HG02678 (cell line): ENCODE measurements around the gene PRR30.

Experiments
- ATAC-seq: cut with Tn5 transposase; IDR thresholded peaks from one replicate; pipeline ENCODE4 v1.9.1; 2021; ENCODE audit warnings: mild to moderate bottlenecking, moderate library complexity; ENCODE audit not compliant: unreplicated experiment

The PRR30 gene

GRCh38 chr2:27155069-27155520 is 15.9 kb upstream of the PRR30 start:
- ATAC-seq, result no peak

GRCh38 chr2:27154488-27154887 is 15.3 kb upstream of the PRR30 start:
- ATAC-seq, result no peak

- ATAC-seq, result no peak
Observed at GRCh38 chr2:27152796-27153464, 13.7 kb upstream of the PRR30 start.

- no peak for ATAC-seq
Observed at GRCh38 chr2:27152102-27152795, 13.0 kb upstream of the PRR30 start.

GRCh38 chr2:27150639-27151230 is 11.5 kb upstream of the PRR30 start:
- ATAC-seq, result no peak

GRCh38 chr2:27149570-27150405 is 10.6 kb upstream of the PRR30 start:
- ATAC-seq, result no peak

GRCh38 chr2:27148801-27149439 is 9.7 kb upstream of the PRR30 start, which contains the start of gene TCF23:
TSS of gene TCF23 (plus strand) at chr2:27149004. CDS start at chr2:27149134, 130 bp downstream.
- no peak for ATAC-seq

GRCh38 chr2:27147935-27148334 is 8.7 kb upstream of the PRR30 start:
- no peak for ATAC-seq

- no peak for ATAC-seq
Observed at GRCh38 chr2:27145682-27146081, 6.5 kb upstream of the PRR30 start.

GRCh38 chr2:27143285-27143684 is 4.1 kb upstream of the PRR30 start:
- no peak for ATAC-seq

GRCh38 chr2:27138111-27138510 is 1.1 kb downstream of the PRR30 start:
- no peak for ATAC-seq

GRCh38 chr2:27137322-27137935 is 1.8 kb downstream of the PRR30 start:
- no peak for ATAC-seq

- ATAC-seq, result no peak
Observed at GRCh38 chr2:27136751-27137150, 2.5 kb downstream of the PRR30 start.

GRCh38 chr2:27135478-27135955 is 3.7 kb downstream of the PRR30 start:
- ATAC-seq, result no peak

- no peak for ATAC-seq
Observed at GRCh38 chr2:27134781-27135477, 4.3 kb downstream of the PRR30 start.

- peak; percentile 90 for ATAC-seq
Observed at GRCh38 chr2:27133905-27134780, 5.1 kb downstream of the PRR30 start, which contains the start of gene PREB. TSS of gene PREB (minus strand) at chr2:27134636. CDS start at chr2:27134421, 215 bp downstream.

- no peak for ATAC-seq
Observed at GRCh38 chr2:27133195-27133875, 5.9 kb downstream of the PRR30 start.

- no peak for ATAC-seq
Observed at GRCh38 chr2:27131429-27131828, 7.8 kb downstream of the PRR30 start.
